PC-9 (cell line): Measurements from ENCODE around the gene SPTLC1. TPM values are rescaled to one million over a fixed set of nuclear protein-coding genes. Genes with fewer than 3 reads are reported as not detected.

ENCODE experiments used
- BruUV-seq: library from RNA; stranded (reverse); fragments of 400-500 nt; replicated peaks from 2 replicates; lab custom pipeline; 2021; lab: Mats Ljungman, UMichigan
- CTCF ChIA-PET: fragments of 300-600 bp; sonication (Branson Sonifier 250); formaldehyde crosslinking; loops from one replicate; lab custom pipeline; 2022; ENCODE audit warnings: antibody characterized with exemption; lab: Charles Lee
- POLR2A ChIA-PET: fragments of 300-600 bp; sonication (Branson Sonifier 250); formaldehyde crosslinking; loops from one replicate; lab custom pipeline; 2022; ENCODE audit warnings: antibody characterized with exemption; ENCODE audit not compliant: unreplicated experiment; lab: Charles Lee
- DNase-seq, 2 experiments: peaks; one replicate each; pipeline versions ENCODE4 v3.0.0 to v3.0.0-alpha.2; 2015 to 2022; ENCODE audit warnings: mixed read lengths in 1 of 2
- H2AFZ ChIP-seq: fragments of 200-600 bp; sonication (generic); 2 replicates; pipeline ENCODE4 v1.8.1; 2017; ENCODE audit warnings: antibody characterized with exemption
- H3F3A ChIP-seq: fragments of 200-600 bp; sonication (generic); 2 replicates; pipeline ENCODE4 v1.8.1; 2017; ENCODE audit warnings: antibody characterized with exemption, mild to moderate bottlenecking, low read depth; ENCODE audit not compliant: insufficient read depth
- H3K27ac ChIP-seq: fragments of 200-600 bp; sonication (generic); 2 replicates; pipeline ENCODE4 v1.6.1; 2016; ENCODE audit warnings: mixed run types
- H3K27me3 ChIP-seq: fragments of 200-600 bp; sonication (generic); 2 replicates; pipeline ENCODE4 v1.6.1; 2016; ENCODE audit warnings: low read depth, mixed run types; ENCODE audit not compliant: insufficient read depth
- H3K36me3 ChIP-seq: fragments of 200-600 bp; sonication (generic); 2 replicates; pipeline ENCODE4 v1.6.1; 2016; ENCODE audit warnings: low read depth, mixed run types
- H3K4me1 ChIP-seq: fragments of 200-600 bp; sonication (generic); replicated peaks from 2 replicates; pipeline ENCODE4 v1.6.1; 2016; ENCODE audit warnings: mixed run types; ENCODE audit not compliant: insufficient read depth
- H3K4me2 ChIP-seq: fragments of 200-600 bp; sonication (generic); 2 replicates; pipeline ENCODE4 v1.6.1; 2017; ENCODE audit warnings: mixed run types
- H3K4me3 ChIP-seq: fragments of 200-600 bp; sonication (generic); 2 replicates; pipeline ENCODE4 v1.6.1; 2016; ENCODE audit warnings: mixed run types
- H3K79me2 ChIP-seq: fragments of 200-600 bp; sonication (generic); 2 replicates; pipeline ENCODE4 v1.6.1; 2017; ENCODE audit warnings: low read depth, mixed run types
- H3K9me2 ChIP-seq: fragments of 200-600 bp; sonication (generic); 2 replicates; pipeline ENCODE4 v1.8.1; 2017; ENCODE audit warnings: mild to moderate bottlenecking; ENCODE audit not compliant: insufficient read depth
- H3K9me3 ChIP-seq: fragments of 200-600 bp; sonication (generic); 2 replicates; pipeline ENCODE4 v1.8.1; 2016; ENCODE audit warnings: low read depth; ENCODE audit not compliant: insufficient read depth
- H4K20me1 ChIP-seq: fragments of 200-600 bp; sonication (generic); 2 replicates; pipeline ENCODE4 v1.8.1; 2017; ENCODE audit not compliant: insufficient read depth
- EZH2 ChIP-seq: fragments of 200-600 bp; sonication (generic); IDR thresholded peaks from 2 replicates; pipeline ENCODE4 v1.8.0; 2017; ENCODE audit warnings: antibody characterized with exemption, low read depth
- intact Hi-C: fragments of 100-400 bp; cut with micrococcal nuclease; formaldehyde crosslinking; loops from one replicate; pipeline ENCODE4 v1.10.0; 2022; ENCODE audit not compliant: unreplicated experiment
- total RNA-seq: library from RNA; stranded (reverse); gene quantifications from 2 replicates; pipeline ENCODE4 v1.2.3, GENCODE V29; 2021
- TF ChIP-seq, protein P1 (sequence below): fragments of 200-600 bp; sonication (generic); conservative IDR thresholded peaks from 2 replicates; pipeline ENCODE4 v1.6.1; 2017; ENCODE audit warnings: mixed run types, antibody characterized with exemption, mild to moderate bottlenecking, moderate library complexity

The SPTLC1 gene
- total RNA-seq, 1 experiment from 2014 or later: 103 TPM

GRCh38 chr9:92036756-92037155, 78.5 kb downstream of the SPTLC1 start:
- no TSS peak for BruUV-seq

DNA sequence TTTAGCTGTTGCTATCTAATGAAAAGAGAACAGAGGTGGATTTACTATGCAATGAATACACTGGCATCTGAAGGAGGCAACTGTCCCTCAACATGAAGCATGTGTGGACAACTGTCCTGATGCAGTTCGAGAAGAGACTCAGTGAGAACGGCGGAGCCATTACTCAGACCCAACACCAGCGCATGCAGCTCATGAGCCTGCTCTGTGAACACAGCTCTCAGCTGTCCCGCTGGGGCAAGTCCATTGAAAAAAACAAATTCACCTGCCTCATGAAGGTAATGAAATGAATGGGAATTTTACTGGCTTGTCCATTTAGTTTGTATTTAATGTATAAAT, 78.8 kb downstream of the SPTLC1 start:
- no peaks in the 10 kb centered on the region for H3K4me1 ChIP-seq
- no peak for DNase-seq
- POLR2A ChIA-PET: no interaction called here
- TF ChIP-seq, protein P1, sequence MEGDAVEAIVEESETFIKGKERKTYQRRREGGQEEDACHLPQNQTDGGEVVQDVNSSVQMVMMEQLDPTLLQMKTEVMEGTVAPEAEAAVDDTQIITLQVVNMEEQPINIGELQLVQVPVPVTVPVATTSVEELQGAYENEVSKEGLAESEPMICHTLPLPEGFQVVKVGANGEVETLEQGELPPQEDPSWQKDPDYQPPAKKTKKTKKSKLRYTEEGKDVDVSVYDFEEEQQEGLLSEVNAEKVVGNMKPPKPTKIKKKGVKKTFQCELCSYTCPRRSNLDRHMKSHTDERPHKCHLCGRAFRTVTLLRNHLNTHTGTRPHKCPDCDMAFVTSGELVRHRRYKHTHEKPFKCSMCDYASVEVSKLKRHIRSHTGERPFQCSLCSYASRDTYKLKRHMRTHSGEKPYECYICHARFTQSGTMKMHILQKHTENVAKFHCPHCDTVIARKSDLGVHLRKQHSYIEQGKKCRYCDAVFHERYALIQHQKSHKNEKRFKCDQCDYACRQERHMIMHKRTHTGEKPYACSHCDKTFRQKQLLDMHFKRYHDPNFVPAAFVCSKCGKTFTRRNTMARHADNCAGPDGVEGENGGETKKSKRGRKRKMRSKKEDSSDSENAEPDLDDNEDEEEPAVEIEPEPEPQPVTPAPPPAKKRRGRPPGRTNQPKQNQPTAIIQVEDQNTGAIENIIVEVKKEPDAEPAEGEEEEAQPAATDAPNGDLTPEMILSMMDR: no peak
- TF ChIP-seq EZH2: no peak
- H3K9me2 ChIP-seq: no peaks in the 10 kb centered on the region; the same call in 1 of the 2 replicates
- CTCF ChIA-PET: no interaction called here
- no peaks in the 10 kb centered on the region for H3K9me3 ChIP-seq
- no peaks in the 10 kb centered on the region for H3F3A ChIP-seq
- BruUV-seq: no TSS peak
- H3K36me3 ChIP-seq: 0 out of 2 replicates have a peak, but pooled peaks cover 4% of the 10 kb centered on the region
- no peak overlapping the region for H2AFZ ChIP-seq
- no peak overlapping the region for H3K27ac ChIP-seq
- intact Hi-C loops: no loop called here
- no peaks in the 10 kb centered on the region for H3K27me3 ChIP-seq
- no peaks in the 10 kb centered on the region for H3K79me2 ChIP-seq
- H3K4me3 ChIP-seq: no peak overlapping the region
- H3K4me2 ChIP-seq: no peak overlapping the region
- no peaks in the 10 kb centered on the region for H4K20me1 ChIP-seq

More at GRCh38 chr9:92036756-92037155, 78.5 kb downstream of the SPTLC1 start:
- Histone ChIP-seq H3K9me2 (no peaks in the 10 kb centered on the region; the same call in 1 of the 2 replicates), H4K20me1 (no peaks in the 10 kb centered on the region), H3K27ac (no peak overlapping the region), H3F3A (no peaks in the 10 kb centered on the region), H3K27me3 (no peaks in the 10 kb centered on the region), H3K4me2 (no peak overlapping the region), H3K36me3 (peaks cover 5% of the 10 kb centered on the region; the same call in 1 of the 2 replicates), H3K4me1 (no peaks in the 10 kb centered on the region), H3K79me2 (no peaks in the 10 kb centered on the region), H3K4me3 (no peak overlapping the region), H3K9me3 (no peaks in the 10 kb centered on the region), H2AFZ (no peak overlapping the region)
- ChIA-PET CTCF (no interaction called here), POLR2A (no interaction called here)
- intact Hi-C loops: no loop called here
- TF ChIP-seq, protein P1: no peak
- TF ChIP-seq EZH2: no peak
- DNase-seq: no peak

GRCh38 chr9:92035687-92036410, 79.4 kb downstream of the SPTLC1 start:
- Histone ChIP-seq H3K27ac (no peak overlapping the region), H3K79me2 (no peaks in the 10 kb centered on the region), H3K4me3 (no peak overlapping the region), H3K27me3 (no peaks in the 10 kb centered on the region), H3K4me1 (no peaks in the 10 kb centered on the region), H3F3A (no peaks in the 10 kb centered on the region), H3K9me2 (no peaks in the 10 kb centered on the region; the same call in 1 of the 2 replicates), H3K4me2 (no peak overlapping the region), H2AFZ (no peak overlapping the region), H3K9me3 (no peaks in the 10 kb centered on the region), H4K20me1 (no peaks in the 10 kb centered on the region), H3K36me3 (0 out of 2 replicates have a peak, but pooled peaks cover 4% of the 10 kb centered on the region)
- TF ChIP-seq EZH2: no peak
- TF ChIP-seq, protein P1: no peak
- ChIA-PET CTCF (no interaction called here), POLR2A (no interaction called here)
- no peak for DNase-seq
- no TSS peak for BruUV-seq
- intact Hi-C loops: no loop called here
